Measurements from ENCODE around the gene RPS21.

DNA sequence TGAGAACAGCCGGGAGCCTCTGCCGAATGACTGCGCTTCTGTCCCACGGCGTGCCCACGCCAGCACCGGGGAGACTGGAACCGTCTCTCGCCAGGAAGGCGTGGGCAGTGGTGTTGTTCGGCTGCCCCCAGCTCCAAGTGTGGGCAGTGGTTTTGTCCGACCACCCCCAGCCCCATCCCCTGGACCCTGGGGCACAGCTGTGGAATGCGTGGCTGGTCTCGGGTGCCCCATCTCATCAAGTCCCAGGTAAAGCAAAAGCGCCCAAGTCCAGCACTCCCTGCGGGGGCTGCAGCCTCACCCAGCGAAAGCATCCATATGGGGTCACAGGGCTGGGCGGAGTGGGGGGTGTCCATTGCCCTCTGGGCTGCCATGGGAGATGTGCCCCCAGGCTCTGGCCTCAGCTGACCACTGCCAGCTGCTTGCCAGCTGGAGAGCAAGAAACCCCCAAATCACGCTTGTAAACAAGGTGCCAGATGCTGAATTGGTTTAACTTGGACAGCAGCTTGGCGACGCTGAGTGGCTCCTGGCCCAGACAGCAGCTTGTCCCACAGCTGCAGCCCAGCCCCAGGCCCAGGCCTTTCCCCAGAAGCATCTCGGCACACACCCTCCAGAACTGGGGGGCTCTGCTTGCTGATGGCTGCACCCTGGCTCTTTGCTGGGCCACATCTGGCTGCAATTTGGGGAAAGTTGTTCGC, 15.7 kb downstream of the RPS21 start:
- no peak for TF ChIP-seq RAD21 (IDR thresholded peaks at IDR 0.05; ENCODE audit: low read length)
- TF ChIP-seq USF2 (IDR thresholded peaks at IDR 0.05; ENCODE audit: borderline replicate concordance, low read depth, low read length), result no peak
- TF ChIP-seq, protein P1, sequence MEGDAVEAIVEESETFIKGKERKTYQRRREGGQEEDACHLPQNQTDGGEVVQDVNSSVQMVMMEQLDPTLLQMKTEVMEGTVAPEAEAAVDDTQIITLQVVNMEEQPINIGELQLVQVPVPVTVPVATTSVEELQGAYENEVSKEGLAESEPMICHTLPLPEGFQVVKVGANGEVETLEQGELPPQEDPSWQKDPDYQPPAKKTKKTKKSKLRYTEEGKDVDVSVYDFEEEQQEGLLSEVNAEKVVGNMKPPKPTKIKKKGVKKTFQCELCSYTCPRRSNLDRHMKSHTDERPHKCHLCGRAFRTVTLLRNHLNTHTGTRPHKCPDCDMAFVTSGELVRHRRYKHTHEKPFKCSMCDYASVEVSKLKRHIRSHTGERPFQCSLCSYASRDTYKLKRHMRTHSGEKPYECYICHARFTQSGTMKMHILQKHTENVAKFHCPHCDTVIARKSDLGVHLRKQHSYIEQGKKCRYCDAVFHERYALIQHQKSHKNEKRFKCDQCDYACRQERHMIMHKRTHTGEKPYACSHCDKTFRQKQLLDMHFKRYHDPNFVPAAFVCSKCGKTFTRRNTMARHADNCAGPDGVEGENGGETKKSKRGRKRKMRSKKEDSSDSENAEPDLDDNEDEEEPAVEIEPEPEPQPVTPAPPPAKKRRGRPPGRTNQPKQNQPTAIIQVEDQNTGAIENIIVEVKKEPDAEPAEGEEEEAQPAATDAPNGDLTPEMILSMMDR (IDR thresholded peaks at IDR 0.05), result no peak
- no peak for TF ChIP-seq MXI1 (IDR thresholded peaks at IDR 0.05; ENCODE audit: low read depth, low read length)
- TF ChIP-seq, protein P2, sequence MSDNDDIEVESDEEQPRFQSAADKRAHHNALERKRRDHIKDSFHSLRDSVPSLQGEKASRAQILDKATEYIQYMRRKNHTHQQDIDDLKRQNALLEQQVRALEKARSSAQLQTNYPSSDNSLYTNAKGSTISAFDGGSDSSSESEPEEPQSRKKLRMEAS (IDR thresholded peaks at IDR 0.05; ENCODE audit: low read depth), result no peak
- TF ChIP-seq, protein P3, sequence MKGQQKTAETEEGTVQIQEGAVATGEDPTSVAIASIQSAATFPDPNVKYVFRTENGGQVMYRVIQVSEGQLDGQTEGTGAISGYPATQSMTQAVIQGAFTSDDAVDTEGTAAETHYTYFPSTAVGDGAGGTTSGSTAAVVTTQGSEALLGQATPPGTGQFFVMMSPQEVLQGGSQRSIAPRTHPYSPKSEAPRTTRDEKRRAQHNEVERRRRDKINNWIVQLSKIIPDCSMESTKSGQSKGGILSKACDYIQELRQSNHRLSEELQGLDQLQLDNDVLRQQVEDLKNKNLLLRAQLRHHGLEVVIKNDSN (IDR thresholded peaks at IDR 0.05; ENCODE audit: borderline replicate concordance, low read depth), result no peak
- no peak for TF ChIP-seq RFX5 (IDR thresholded peaks at IDR 0.05; ENCODE audit: low read length)
- no peak for TF ChIP-seq FOXJ3 (CRISPR knock-in tag; IDR thresholded peaks at IDR 0.05)
- no peak for TF ChIP-seq EP300 (IDR thresholded peaks at IDR 0.05; ENCODE audit: borderline replicate concordance in 1 of 2, low read depth in 1 of 2, low read length in 1 of 2)
- no peak for TF ChIP-seq SMC3 (IDR thresholded peaks at IDR 0.05; ENCODE audit: low read depth, low read length)
- TF ChIP-seq EZH2phosphoT487 (IDR thresholded peaks at IDR 0.05; ENCODE audit: borderline replicate concordance, low read depth), result no peak
- no peak for TF ChIP-seq POLR2AphosphoS5 (IDR thresholded peaks at IDR 0.05; ENCODE audit: low read depth, low read length)
